PC-3 (cell line): ENCODE measurements around the gene TMEM163. TPM values are rescaled to one million over a fixed set of nuclear protein-coding genes. Genes with fewer than 3 reads are reported as not detected.

ENCODE experiments used
- ATAC-seq: fragments of 200-7000 bp; cut with Tn5 transposase; 2 replicates; pipeline ENCODE4 v1.9.1; 2020; ENCODE audit warnings: mild to moderate bottlenecking, moderate library complexity
- BruUV-seq: library from RNA; stranded (reverse); fragments of 400-500 nt; replicated peaks from 2 replicates; lab custom pipeline; 2021; lab: Mats Ljungman, UMichigan
- CTCF ChIA-PET: fragments of 300-600 bp; sonication (Branson Sonifier 250); formaldehyde crosslinking; loops from one replicate; lab custom pipeline; 2022; ENCODE audit warnings: antibody characterized with exemption; lab: Charles Lee
- POLR2A ChIA-PET: fragments of 300-600 bp; sonication (Branson Sonifier 250); formaldehyde crosslinking; loops from one replicate; lab custom pipeline; 2022; ENCODE audit warnings: antibody characterized with exemption; ENCODE audit not compliant: unreplicated experiment; lab: Charles Lee
- DNase-seq: peaks from one replicate; pipeline ENCODE4 v3.0.0-alpha.2; 2015
- H2AFZ ChIP-seq: fragments of 300-600 bp; sonication (generic); 2 replicates; pipeline ENCODE4 v1.6.0; 2016; ENCODE audit warnings: antibody characterized with exemption, low read length
- H3F3A ChIP-seq: fragments of 300-600 bp; sonication (generic); one replicate; pipeline ENCODE4 v1.6.0; 2017; ENCODE audit warnings: antibody characterized with exemption, low read length, control low read depth, mild to moderate bottlenecking; ENCODE audit not compliant: unreplicated experiment
- H3K27ac ChIP-seq: fragments of 300-600 bp; sonication (generic); 2 replicates; pipeline ENCODE4 v1.5.1; 2016; ENCODE audit warnings: mild to moderate bottlenecking, low read length
- H3K27me3 ChIP-seq: fragments of 300-600 bp; sonication (generic); 2 replicates; pipeline ENCODE4 v1.6.1; 2016; ENCODE audit warnings: low read length, mixed read lengths
- H3K36me3 ChIP-seq: fragments of 300-600 bp; sonication (generic); 2 replicates; pipeline ENCODE4 v1.6.1; 2016; ENCODE audit warnings: low read depth, mixed run types, low read length, mixed read lengths
- H3K4me1 ChIP-seq: fragments of 300-600 bp; sonication (generic); 2 replicates; pipeline ENCODE4 v1.5.1; 2016; ENCODE audit warnings: low read length; ENCODE audit not compliant: insufficient read depth
- H3K4me2 ChIP-seq: fragments of 300-600 bp; sonication (generic); 2 replicates; pipeline ENCODE4 v1.6.0; 2016; ENCODE audit warnings: low read length
- H3K4me3 ChIP-seq: fragments of 300-600 bp; sonication (generic); 2 replicates; pipeline ENCODE4 v1.5.1; 2016; ENCODE audit warnings: mild to moderate bottlenecking, low read length, mixed read lengths
- H3K79me2 ChIP-seq: fragments of 300-600 bp; sonication (generic); 2 replicates; pipeline ENCODE4 v1.6.1; 2017; ENCODE audit warnings: low read length, mixed read lengths
- H3K9ac ChIP-seq: fragments of 300-600 bp; sonication (generic); 2 replicates; pipeline ENCODE4 v1.6.0; 2016; ENCODE audit warnings: mild to moderate bottlenecking, low read length
- H3K9me2 ChIP-seq: fragments of 300-600 bp; sonication (generic); replicated peaks from 2 replicates; pipeline ENCODE4 v1.6.1; 2016; ENCODE audit warnings: mixed run types, low read length, mixed read lengths
- H3K9me3 ChIP-seq: fragments of 300-600 bp; sonication (generic); 2 replicates; pipeline ENCODE4 v1.6.1; 2016; ENCODE audit warnings: low read length, mixed read lengths
- H4K20me1 ChIP-seq: fragments of 300-600 bp; sonication (generic); 2 replicates; pipeline ENCODE4 v1.6.1; 2016; ENCODE audit warnings: low read length, mixed read lengths
- CTCF ChIP-seq: fragments of 300-600 bp; sonication (generic); conservative IDR thresholded peaks from 2 replicates; pipeline ENCODE4 v1.5.1; 2017; ENCODE audit warnings: antibody characterized with exemption, low read depth, mild to moderate bottlenecking, low read length
- EZH2 ChIP-seq: fragments of 300-600 bp; sonication (generic); IDR thresholded peaks from one replicate; pipeline ENCODE4 v1.6.1; 2017; ENCODE audit warnings: antibody characterized with exemption, mild to moderate bottlenecking, low read length; ENCODE audit not compliant: unreplicated experiment
- EZH2phosphoT487 ChIP-seq: fragments of 300-600 bp; sonication (generic); IDR thresholded peaks from 2 replicates; pipeline ENCODE4 v1.6.1; 2018; ENCODE audit warnings: mild to moderate bottlenecking, antibody characterized with exemption, low read length, borderline replicate concordance
- intact Hi-C: fragments of 100-400 bp; cut with micrococcal nuclease; formaldehyde crosslinking; loops from 2 replicates; pipeline ENCODE4 v1.9.0; 2023
- total RNA-seq: library from RNA; depleted of rRNA; stranded (reverse); fragments of >200 nt; gene quantifications from 2 replicates; pipeline ENCODE4 v1.2.3, GENCODE V29; 2014

TMEM163 gene
- total RNA-seq, 1 experiment from 2014 or later = 0.47 TPM

- Histone ChIP-seq H4K20me1 (no peaks in the 10 kb centered on the region), H3K9me2 (no peaks in the 10 kb centered on the region), H3K27ac (no peak overlapping the region), H3K79me2 (no peaks in the 10 kb centered on the region), H3K4me2 (no peak overlapping the region), H3K27me3 (no peaks in the 10 kb centered on the region), H3F3A (no peaks in the 10 kb centered on the region), H2AFZ (no peak overlapping the region), H3K9ac (no peak overlapping the region), H3K9me3 (no peaks in the 10 kb centered on the region), H3K36me3 (no peaks in the 10 kb centered on the region), H3K4me1 (peaks cover 11% of the 10 kb centered on the region), H3K4me3 (no peak overlapping the region)
- ATAC-seq = peak; percentile 78
- no TSS peak for BruUV-seq
- TF ChIP-seq CTCF (no peak), EZH2phosphoT487 (no peak), EZH2 (no peak)
- intact Hi-C loops = no loop called here
- POLR2A ChIA-PET = no interaction called here
- CTCF ChIA-PET = no interaction called here
- DNase-seq = peak; percentile 40
Observed at GRCh38 chr2:134670955-134671354, 47.8 kb downstream of the TMEM163 start.

- H3K4me2 ChIP-seq = no peak overlapping the region
- H3F3A ChIP-seq = no peaks in the 10 kb centered on the region
- DNase-seq = no peak
Observed at GRCh38 chr2:134669731-134670669, 48.8 kb downstream of the TMEM163 start.

More at GRCh38 chr2:134669731-134670669, 48.8 kb downstream of the TMEM163 start:
- no peak for TF ChIP-seq CTCF
- no peak for TF ChIP-seq EZH2phosphoT487
- no peak for TF ChIP-seq EZH2
- Histone ChIP-seq H3K9me3 (no peaks in the 10 kb centered on the region), H2AFZ (no peak overlapping the region), H3K36me3 (no peaks in the 10 kb centered on the region), H4K20me1 (no peaks in the 10 kb centered on the region), H3K4me1 (peaks cover 11% of the 10 kb centered on the region), H3K9ac (no peak overlapping the region), H3K27ac (no peak overlapping the region), H3K9me2 (no peaks in the 10 kb centered on the region), H3K79me2 (no peaks in the 10 kb centered on the region), H3K4me3 (no peak overlapping the region), H3K27me3 (no peaks in the 10 kb centered on the region)
- CTCF ChIA-PET = interaction anchor here (0.6 kb wide), 1 partner anchor 220 kb away, joined by 3 read pairs; no protein-coding TSS in a partner anchor
- POLR2A ChIA-PET = no interaction called here
- intact Hi-C loops = no loop called here
- no TSS peak for BruUV-seq
- no peak for ATAC-seq
